HG02759 (cell line): ENCODE measurements around the gene ASB4.
"Not testable (repeated sequence)": the region's sequence is repeated elsewhere in the genome, so short reads cannot be mapped to it uniquely, and the experiment has no call there.

Experiments
- ATAC-seq: cut with Tn5 transposase; IDR thresholded peaks from one replicate; pipeline ENCODE4 v1.9.1; 2021; ENCODE audit warnings: mild to moderate bottlenecking, moderate library complexity; ENCODE audit not compliant: unreplicated experiment

ASB4 gene

GRCh38 chr7:95549818-95550529 lies 64.2 kb downstream of the ASB4 start:
- no peak for ATAC-seq

- no peak for ATAC-seq
Observed at GRCh38 chr7:95550546-95550945, 64.8 kb downstream of the ASB4 start.

- ATAC-seq: not testable (repeated sequence)
Observed at GRCh38 chr7:95552010-95552926, 66.5 kb downstream of the ASB4 start.

GRCh38 chr7:95553939-95554338 lies 68.2 kb downstream of the ASB4 start:
- no peak for ATAC-seq

GRCh38 chr7:95556777-95557176 lies 71.0 kb downstream of the ASB4 start:
- no peak for ATAC-seq

- ATAC-seq: no peak
Observed at GRCh38 chr7:95558864-95559263, 73.1 kb downstream of the ASB4 start.

GRCh38 chr7:95560674-95561073 lies 74.9 kb downstream of the ASB4 start:
- ATAC-seq: no peak

GRCh38 chr7:95569720-95570119 lies 84.0 kb downstream of the ASB4 start:
- ATAC-seq: no peak

- no peak for ATAC-seq
Observed at GRCh38 chr7:95577137-95577536, 91.4 kb downstream of the ASB4 start.

GRCh38 chr7:95578299-95578855 lies 92.6 kb downstream of the ASB4 start:
- ATAC-seq: no peak

GRCh38 chr7:95579318-95579717 lies 93.6 kb downstream of the ASB4 start:
- no peak for ATAC-seq

- no peak for ATAC-seq
Observed at GRCh38 chr7:95581467-95581866, 95.7 kb downstream of the ASB4 start.

- no peak for ATAC-seq
Observed at GRCh38 chr7:95582578-95583293, 97.0 kb downstream of the ASB4 start.

GRCh38 chr7:95583834-95584621 lies 98.3 kb downstream of the ASB4 start:
- no peak for ATAC-seq

- no peak for ATAC-seq
Observed at GRCh38 chr7:95584769-95585425, 99.2 kb downstream of the ASB4 start.

GRCh38 chr7:95585426-95585789 lies 99.7 kb downstream of the ASB4 start:
- no peak for ATAC-seq

GRCh38 chr7:95586951-95587301 lies 101.2 kb downstream of the ASB4 start:
- no peak for ATAC-seq

- ATAC-seq: no peak
Observed at GRCh38 chr7:95589031-95589430, 103.3 kb downstream of the ASB4 start.

- no peak for ATAC-seq
Observed at GRCh38 chr7:95589766-95590165, 104.0 kb downstream of the ASB4 start.
